Bone marrow (tissue), 2 donors: ENCODE data around the gene TP63.

Experiments
- DNase-seq, 2 donors: peaks; one replicate each; lab custom pipeline; 2025; lab: John Stamatoyannopoulos, UW

TP63 gene

GRCh38 chr3:189868061-189868460, 236.9 kb downstream of the TP63 start:
- DNase-seq, result no peak

GRCh38 chr3:189869165-189869564, 238.0 kb downstream of the TP63 start:
- no peak for DNase-seq

GRCh38 chr3:189871418-189871817, 240.2 kb downstream of the TP63 start:
- no peak for DNase-seq

GRCh38 chr3:189883113-189883753, 252.0 kb downstream of the TP63 start:
- DNase-seq, result no peak

GRCh38 chr3:189890496-189890895, 259.3 kb downstream of the TP63 start:
- no peak for DNase-seq

GRCh38 chr3:189896533-189896932, 265.3 kb downstream of the TP63 start:
- no peak for DNase-seq

GRCh38 chr3:189897406-189897805, 266.2 kb downstream of the TP63 start:
- no peak for DNase-seq

GRCh38 chr3:189898559-189899153, 267.5 kb downstream of the TP63 start:
- no peak for DNase-seq

- DNase-seq, result no peak
These were observed 268.0 kb downstream of the TP63 start for GRCh38 chr3:189899186-189899585.

- DNase-seq, result no peak
These were observed 269.4 kb downstream of the TP63 start for GRCh38 chr3:189900578-189900977.

- no peak for DNase-seq
These were observed 270.3 kb downstream of the TP63 start for GRCh38 chr3:189901481-189901880.

- DNase-seq, result no peak
These were observed 271.3 kb downstream of the TP63 start for GRCh38 chr3:189902230-189903186.

- DNase-seq, result no peak
These were observed 272.5 kb downstream of the TP63 start for GRCh38 chr3:189903562-189904250.

- DNase-seq, result no peak
These were observed 276.6 kb downstream of the TP63 start for GRCh38 chr3:189907803-189908202.

- DNase-seq, result no peak
These were observed 277.5 kb downstream of the TP63 start for GRCh38 chr3:189908646-189909045.

- DNase-seq, result no peak
These were observed 277.9 kb downstream of the TP63 start for GRCh38 chr3:189909139-189909538.

- no peak for DNase-seq
These were observed 278.4 kb downstream of the TP63 start for GRCh38 chr3:189909573-189909972.

GRCh38 chr3:189911001-189911400, 279.8 kb downstream of the TP63 start:
- DNase-seq, result no peak

- no peak for DNase-seq
These were observed 283.6 kb downstream of the TP63 start for GRCh38 chr3:189914799-189915198.

- no peak for DNase-seq
These were observed 290.6 kb downstream of the TP63 start for GRCh38 chr3:189921770-189922169.

- no peak for DNase-seq
These were observed 297.0 kb downstream of the TP63 start for GRCh38 chr3:189927975-189928895.
